DOHH2 (cell line): ENCODE data around the gene LZTR1.

Experiments used
- EZH2phosphoT487 ChIP-seq: fragments of 200-600 bp; sonication (generic); IDR thresholded peaks from 2 replicates; pipeline ENCODE4 v1.6.1; 2017; ENCODE audit warnings: borderline replicate concordance, mild to moderate bottlenecking, antibody characterized with exemption, low read length, moderate library complexity, mixed read lengths
- TF ChIP-seq, protein P1 (sequence below): fragments of 200-600 bp; sonication (generic); IDR thresholded peaks from one replicate; pipeline ENCODE4 v1.5.1; 2014; ENCODE audit warnings: antibody characterized with exemption, mild to moderate bottlenecking, low read depth, low read length; ENCODE audit not compliant: poor library complexity, severe bottlenecking

- TF ChIP-seq, protein P1, sequence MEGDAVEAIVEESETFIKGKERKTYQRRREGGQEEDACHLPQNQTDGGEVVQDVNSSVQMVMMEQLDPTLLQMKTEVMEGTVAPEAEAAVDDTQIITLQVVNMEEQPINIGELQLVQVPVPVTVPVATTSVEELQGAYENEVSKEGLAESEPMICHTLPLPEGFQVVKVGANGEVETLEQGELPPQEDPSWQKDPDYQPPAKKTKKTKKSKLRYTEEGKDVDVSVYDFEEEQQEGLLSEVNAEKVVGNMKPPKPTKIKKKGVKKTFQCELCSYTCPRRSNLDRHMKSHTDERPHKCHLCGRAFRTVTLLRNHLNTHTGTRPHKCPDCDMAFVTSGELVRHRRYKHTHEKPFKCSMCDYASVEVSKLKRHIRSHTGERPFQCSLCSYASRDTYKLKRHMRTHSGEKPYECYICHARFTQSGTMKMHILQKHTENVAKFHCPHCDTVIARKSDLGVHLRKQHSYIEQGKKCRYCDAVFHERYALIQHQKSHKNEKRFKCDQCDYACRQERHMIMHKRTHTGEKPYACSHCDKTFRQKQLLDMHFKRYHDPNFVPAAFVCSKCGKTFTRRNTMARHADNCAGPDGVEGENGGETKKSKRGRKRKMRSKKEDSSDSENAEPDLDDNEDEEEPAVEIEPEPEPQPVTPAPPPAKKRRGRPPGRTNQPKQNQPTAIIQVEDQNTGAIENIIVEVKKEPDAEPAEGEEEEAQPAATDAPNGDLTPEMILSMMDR = no peak
- TF ChIP-seq EZH2phosphoT487 = no peak
Measured at GRCh38 chr22:20994902-20995241, 12.8 kb downstream of the LZTR1 start.
